Fibroblast of lung (primary cell): ENCODE measurements around the gene FKBP3.

Experiments
- EZH2 ChIP-seq: IDR thresholded peaks from 2 replicates; pipeline ENCODE4 v1.5.1; 2012; ENCODE audit warnings: low read length, control low read depth, mild to moderate bottlenecking; ENCODE audit errors: missing control alignments
- TF ChIP-seq, protein P1 (sequence below), 2 donors: IDR thresholded peaks in 1 of 2; conservative IDR thresholded peaks in 1 of 2; 1 replicate in 1 of 2; 2 replicates in 1 of 2; pipeline ENCODE4 v1.5.1; 2011 to 2012; ENCODE audit warnings: low read length in 2 of 2, control low read depth in 1 of 2, inconsistent platforms in 1 of 2, low read depth in 1 of 2, mild to moderate bottlenecking in 1 of 2

DNA sequence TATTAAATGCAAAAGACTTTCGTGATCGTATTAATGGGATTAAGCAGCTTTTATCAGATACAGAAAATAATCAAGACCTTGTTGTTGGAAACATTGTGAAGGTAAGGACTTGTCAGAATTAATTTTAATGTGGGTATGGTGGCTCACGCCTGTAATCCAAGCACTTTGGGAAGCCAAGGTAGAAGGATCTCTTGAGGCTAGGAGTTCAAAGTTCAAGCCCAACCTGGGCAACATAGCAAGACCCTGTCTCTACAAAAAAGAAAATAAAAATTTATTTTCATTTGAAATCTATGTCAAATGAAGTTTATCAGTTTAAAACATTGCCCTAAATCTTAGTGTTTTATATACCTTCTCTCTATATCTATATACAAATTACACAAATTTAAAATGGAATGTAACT lies 67.6 kb downstream of the FKBP3 start:
- TF ChIP-seq EZH2, result no peak
- TF ChIP-seq, protein P1, sequence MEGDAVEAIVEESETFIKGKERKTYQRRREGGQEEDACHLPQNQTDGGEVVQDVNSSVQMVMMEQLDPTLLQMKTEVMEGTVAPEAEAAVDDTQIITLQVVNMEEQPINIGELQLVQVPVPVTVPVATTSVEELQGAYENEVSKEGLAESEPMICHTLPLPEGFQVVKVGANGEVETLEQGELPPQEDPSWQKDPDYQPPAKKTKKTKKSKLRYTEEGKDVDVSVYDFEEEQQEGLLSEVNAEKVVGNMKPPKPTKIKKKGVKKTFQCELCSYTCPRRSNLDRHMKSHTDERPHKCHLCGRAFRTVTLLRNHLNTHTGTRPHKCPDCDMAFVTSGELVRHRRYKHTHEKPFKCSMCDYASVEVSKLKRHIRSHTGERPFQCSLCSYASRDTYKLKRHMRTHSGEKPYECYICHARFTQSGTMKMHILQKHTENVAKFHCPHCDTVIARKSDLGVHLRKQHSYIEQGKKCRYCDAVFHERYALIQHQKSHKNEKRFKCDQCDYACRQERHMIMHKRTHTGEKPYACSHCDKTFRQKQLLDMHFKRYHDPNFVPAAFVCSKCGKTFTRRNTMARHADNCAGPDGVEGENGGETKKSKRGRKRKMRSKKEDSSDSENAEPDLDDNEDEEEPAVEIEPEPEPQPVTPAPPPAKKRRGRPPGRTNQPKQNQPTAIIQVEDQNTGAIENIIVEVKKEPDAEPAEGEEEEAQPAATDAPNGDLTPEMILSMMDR (conservative IDR thresholded peaks at IDR 0.05 in 1 of 2, IDR thresholded peaks at IDR 0.05 in 1 of 2; ENCODE audit: low read depth in 1 of 2, low read length in 2 of 2), result no peak
